IPS DF 4.7 (cell line): ENCODE measurements around the gene AOC1.
"Not testable (repeated sequence)": the region's sequence is repeated elsewhere in the genome, so short reads cannot be mapped to it uniquely, and the experiment has no call there.

Source experiments
- DNase-seq: peaks from one replicate; pipeline ENCODE4 v3.0.0-alpha.2; 2013; ENCODE audit warnings: low spot score; ENCODE audit errors: extremely low read depth

AOC1 gene

GRCh38 chr7:150852371-150852905 is at the start of gene AOC1:
Gene AOC1 (plus strand): TSS chr7:150852517. CDS start chr7:150856471, 3,954 bp downstream.
- no peak for DNase-seq

- DNase-seq = no peak
These were observed 49.0 kb upstream of the AOC1 start for GRCh38 chr7:150803161-150803860.

GRCh38 chr7:150804802-150805201 is 47.5 kb upstream of the AOC1 start:
- DNase-seq = no peak

GRCh38 chr7:150805864-150806263 is 46.5 kb upstream of the AOC1 start:
- no peak for DNase-seq

GRCh38 chr7:150806454-150806853 is 45.9 kb upstream of the AOC1 start:
- no peak for DNase-seq

- DNase-seq = no peak
These were observed 45.5 kb upstream of the AOC1 start for GRCh38 chr7:150806863-150807262.

- not testable (repeated sequence) for DNase-seq
These were observed 44.5 kb upstream of the AOC1 start for GRCh38 chr7:150807616-150808438.

GRCh38 chr7:150814328-150815001 is 37.9 kb upstream of the AOC1 start:
- DNase-seq = no peak

GRCh38 chr7:150818971-150819370 is 33.3 kb upstream of the AOC1 start:
- no peak for DNase-seq

GRCh38 chr7:150820148-150820547 is 32.2 kb upstream of the AOC1 start:
- DNase-seq = no peak

- no peak for DNase-seq
These were observed 31.6 kb upstream of the AOC1 start for GRCh38 chr7:150820578-150821198.

- DNase-seq = no peak
These were observed 29.3 kb upstream of the AOC1 start for GRCh38 chr7:150823043-150823442.

GRCh38 chr7:150823484-150824126 is 28.7 kb upstream of the AOC1 start:
- DNase-seq = no peak

GRCh38 chr7:150824379-150825177 is 27.7 kb upstream of the AOC1 start:
- no peak for DNase-seq

- no peak for DNase-seq
These were observed 26.1 kb upstream of the AOC1 start for GRCh38 chr7:150826061-150826849.

- DNase-seq = no peak
These were observed 23.9 kb upstream of the AOC1 start for GRCh38 chr7:150828384-150828783.

GRCh38 chr7:150829426-150829825 is 22.9 kb upstream of the AOC1 start:
- no peak for DNase-seq

GRCh38 chr7:150830937-150831336 is 21.4 kb upstream of the AOC1 start:
- DNase-seq = no peak

- DNase-seq = no peak
These were observed 20.5 kb upstream of the AOC1 start for GRCh38 chr7:150831851-150832250.
